Naive thymus-derived CD4-positive, alpha-beta T cell (primary cell): Measurements from ENCODE around the gene ICAM3. TPM values are rescaled to one million over a fixed set of nuclear protein-coding genes. Genes with fewer than 3 reads are reported as not detected.

ENCODE experiments used
- ATAC-seq: fragments of 150-1000 bp; cut with Tn5 transposase; 2 replicates; pipeline ENCODE4 v1.10.0; 2021; ENCODE audit warnings: mild to moderate bottlenecking, moderate library complexity
- CTCF ChIA-PET: fragments of 350-600 bp; sonication (Branson Sonifier 250); formaldehyde crosslinking; loops from one replicate; lab custom pipeline; 2021; ENCODE audit warnings: antibody characterized with exemption; lab: Charles Lee
- POLR2A ChIA-PET: fragments of 350-600 bp; sonication (Branson Sonifier 250); formaldehyde crosslinking; loops from one replicate; lab custom pipeline; 2021; ENCODE audit warnings: antibody characterized with exemption, inconsistent platforms; lab: Charles Lee
- DNase-seq, 9 donors: peaks; one replicate each; pipeline versions ENCODE4 v3.0.0 to v3.0.0-alpha.2; 2020 to 2022; ENCODE audit warnings: mixed read lengths in 1 of 9
- H3K27ac ChIP-seq: one replicate; pipeline ENCODE4 v1.7.0; 2013; ENCODE audit warnings: mild to moderate bottlenecking, low read depth, low read length, moderate library complexity
- H3K27me3 ChIP-seq, 2 donors: one replicate each; pipeline ENCODE4 v1.7.0; 2013; ENCODE audit warnings: low read length in 2 of 2, mild to moderate bottlenecking in 2 of 2, moderate library complexity in 2 of 2; ENCODE audit not compliant: control insufficient read depth in 2 of 2, insufficient read depth in 2 of 2
- H3K36me3 ChIP-seq, 3 experiments: 1 replicate in 2 of 3; 2 replicates in 1 of 3; pipeline ENCODE4 v1.7.0; 2013; ENCODE audit warnings: low read length in 3 of 3, mild to moderate bottlenecking in 3 of 3, moderate library complexity in 1 of 3; ENCODE audit not compliant: insufficient read depth in 3 of 3, control insufficient read depth in 2 of 3
- H3K4me1 ChIP-seq, 2 donors: one replicate each; pipeline ENCODE4 v1.7.0; 2013; ENCODE audit warnings: low read length in 2 of 2, mild to moderate bottlenecking in 2 of 2, moderate library complexity in 1 of 2; ENCODE audit not compliant: control insufficient read depth in 2 of 2, insufficient read depth in 2 of 2
- H3K4me3 ChIP-seq: 2 replicates; pipeline ENCODE4 v1.7.0; 2013; ENCODE audit warnings: mild to moderate bottlenecking, low read length
- H3K9me3 ChIP-seq, 3 experiments: 1 replicate in 2 of 3; 2 replicates in 1 of 3; pipeline ENCODE4 v1.7.0; 2013; ENCODE audit warnings: low read length in 3 of 3; ENCODE audit not compliant: control insufficient read depth in 2 of 3
- H3K27ac Mint-ChIP-seq, 9 donors: one replicate each; pipeline ENCODE4 v1.8.0; 2020 to 2022; ENCODE audit warnings: mixed read lengths in 9 of 9, mild to moderate bottlenecking in 8 of 9, moderate library complexity in 5 of 9, inconsistent platforms in 2 of 9
- H3K27me3 Mint-ChIP-seq, 5 donors: one replicate each; pipeline ENCODE4 v1.8.0; 2021 to 2022; ENCODE audit warnings: mixed read lengths in 5 of 5, mild to moderate bottlenecking in 1 of 5
- H3K36me3 Mint-ChIP-seq, 5 donors: one replicate each; pipeline ENCODE4 v1.8.0; 2020 to 2022; ENCODE audit warnings: mixed read lengths in 5 of 5, mild to moderate bottlenecking in 3 of 5, inconsistent platforms in 1 of 5
- H3K4me1 Mint-ChIP-seq, 7 donors: one replicate each; pipeline ENCODE4 v1.8.0; 2020 to 2022; ENCODE audit warnings: mixed read lengths in 7 of 7, mild to moderate bottlenecking in 3 of 7, inconsistent platforms in 1 of 7
- H3K4me3 Mint-ChIP-seq, 10 donors: one replicate each; pipeline ENCODE4 v1.8.0; 2020 to 2022; ENCODE audit warnings: mild to moderate bottlenecking in 10 of 10, mixed read lengths in 10 of 10, moderate library complexity in 6 of 10, inconsistent platforms in 2 of 10
- H3K9me3 Mint-ChIP-seq, 11 donors: one replicate each; pipeline ENCODE4 v1.8.0; 2020 to 2022; ENCODE audit warnings: mixed read lengths in 11 of 11, mild to moderate bottlenecking in 4 of 11, inconsistent platforms in 1 of 11, moderate library complexity in 1 of 11
- intact Hi-C, 2 donors: fragments of 100-400 bp; cut with micrococcal nuclease; formaldehyde crosslinking; loops; one replicate each; pipeline ENCODE4 v1.15.1; 2023
- polyA plus RNA-seq, 2 donors: library from polyadenylated mRNA; unstranded; fragments of 300-500 nt; fragmentation: Illumina TruSeq; gene quantifications; one replicate each; pipeline ENCODE4 v1.2.3, GENCODE V29; 2021
- total RNA-seq, 6 experiments: library from RNA in 5 of 6; stranded (reverse) in 5 of 6; gene quantifications; 1 replicate in 5 of 6; 2 replicates in 1 of 6; pipeline ENCODE4 v1.2.3 and lab custom pipeline; 2021 to 2026

Gene ICAM3
- total and polyA plus RNA-seq, 7 experiments from 2014 or later: 165 to 244 (median 195) TPM

- Histone ChIP-seq H3K9me3 (no peaks in the 10 kb centered on the region), H3K4me1 (peaks cover 6 to 13% of the 10 kb centered on the region in 2 donors), H3K36me3 (peaks cover 3 to 81% (median 7%) of the 10 kb centered on the region in 3 experiments), H3K27ac (no peak overlapping the region), H3K4me3 (no peak overlapping the region), H3K27me3 (no peaks in the 10 kb centered on the region)
- Mint-ChIP-seq H3K4me3 (no peak overlapping the region), H3K9me3 (peaks cover 0 to 3% (median 0%) of the 10 kb centered on the region in 11 donors), H3K27me3 (no peaks in the 10 kb centered on the region), H3K4me1 (peaks cover 13 to 27% (median 16%) of the 10 kb centered on the region in 7 donors), H3K36me3 (peaks cover 5 to 14% (median 11%) of the 10 kb centered on the region in 5 donors), H3K27ac (peak overlapping the region in 2 of 9 donors; percentile 14 to 41)
- CTCF ChIA-PET: interaction anchor here (0.8 kb wide), 1 partner anchor 10 kb away, joined by 3 read pairs; no protein-coding TSS in a partner anchor
- POLR2A ChIA-PET: interaction anchor here (0.6 kb wide), 2 partner anchors 16 to 307 kb away, joined by 3 to 7 read pairs; no protein-coding TSS in a partner anchor
- ATAC-seq (no peak), DNase-seq (no peak)
- intact Hi-C loops: no loop called here
Observed at GRCh38 chr19:10318807-10319682, 20.4 kb downstream of the ICAM3 start.

GRCh38 chr19:10317857-10318462 lies 21.5 kb downstream of the ICAM3 start:
- H3K27me3 Mint-ChIP-seq: no peaks in the 10 kb centered on the region
- no peaks in the 10 kb centered on the region for H3K9me3 ChIP-seq
- DNase-seq: no peak
- H3K36me3 Mint-ChIP-seq: peaks cover 5 to 16% (median 13%) of the 10 kb centered on the region in 5 donors
- POLR2A ChIA-PET: interaction anchor here (0.6 kb wide), 1 partner anchor 308 kb away, joined by 7 read pairs; no protein-coding TSS in a partner anchor
- no peaks in the 10 kb centered on the region for H3K27me3 ChIP-seq
- H3K4me1 Mint-ChIP-seq: peaks cover 13 to 27% (median 16%) of the 10 kb centered on the region in 7 donors
- peaks cover 0 to 3% (median 0%) of the 10 kb centered on the region in 11 donors for H3K9me3 Mint-ChIP-seq
- H3K27ac Mint-ChIP-seq: peak overlapping the region in 2 of 9 donors; percentile 25 to 33
- peaks cover 3 to 70% (median 7%) of the 10 kb centered on the region in 3 experiments for H3K36me3 ChIP-seq
- no peak overlapping the region for H3K4me3 Mint-ChIP-seq
- H3K27ac ChIP-seq: no peak overlapping the region
- no peak for ATAC-seq
- no peak overlapping the region for H3K4me3 ChIP-seq
- peaks cover 6 to 13% of the 10 kb centered on the region in 2 donors for H3K4me1 ChIP-seq
- intact Hi-C loops: loop anchor here (2.0 kb wide), 2 partner anchors 15 to 63 kb away; partner anchors contain the start of genes RAVER1 (in 1 of the 2) and TYK2 (in 1 of the 2)
- CTCF ChIA-PET: interaction anchor here (0.8 kb wide), 1 partner anchor 11 kb away, joined by 3 read pairs; no protein-coding TSS in a partner anchor

GRCh38 chr19:10317045-10317856 lies 22.2 kb downstream of the ICAM3 start:
- Histone ChIP-seq H3K9me3 (no peaks in the 10 kb centered on the region), H3K4me3 (no peak overlapping the region), H3K27ac (no peak overlapping the region), H3K36me3 (peaks cover 3 to 63% (median 7%) of the 10 kb centered on the region in 3 experiments), H3K27me3 (no peaks in the 10 kb centered on the region), H3K4me1 (peaks cover 6 to 13% of the 10 kb centered on the region in 2 donors)
- CTCF ChIA-PET: interaction anchor here (1.2 kb wide), 1 partner anchor 28 kb away, joined by 3 read pairs; the partner anchor contains the start of gene ICAM5
- H3K36me3 Mint-ChIP-seq: peaks cover 5 to 16% (median 13%) of the 10 kb centered on the region in 5 donors
- POLR2A ChIA-PET: interaction anchor here (1.2 kb wide), 1 partner anchor 19 kb away, joined by 6 read pairs; no protein-coding TSS in a partner anchor
- peak overlapping the region in 2 of 9 donors; percentile 25 to 30 for H3K27ac Mint-ChIP-seq
- no peak for DNase-seq
- peaks cover 0 to 3% (median 0%) of the 10 kb centered on the region in 11 donors for H3K9me3 Mint-ChIP-seq
- H3K4me3 Mint-ChIP-seq: peak overlapping the region in 4 of 10 donors; percentile 4 to 53 (median 12)
- H3K4me1 Mint-ChIP-seq: peaks cover 13 to 27% (median 16%) of the 10 kb centered on the region in 7 donors
- no peaks in the 10 kb centered on the region for H3K27me3 Mint-ChIP-seq
- intact Hi-C loops: loop anchor here (2.0 kb wide), 2 partner anchors 16 to 64 kb away; partner anchors contain the start of genes RAVER1 (in 1 of the 2) and TYK2 (in 1 of the 2)
- ATAC-seq: no peak

- ATAC-seq (no peak), DNase-seq (no peak)
- peaks cover 3 to 55% (median 7%) of the 10 kb centered on the region in 3 experiments for H3K36me3 ChIP-seq
- H3K27ac Mint-ChIP-seq: peak overlapping the region; percentile 35 to 95 (median 81)
- peak overlapping the region; percentile 70 for H3K27ac ChIP-seq
- H3K36me3 Mint-ChIP-seq: peaks cover 0 to 11% (median 8%) of the 10 kb centered on the region in 5 donors
- peaks cover 6 to 13% of the 10 kb centered on the region in 2 donors for H3K4me1 ChIP-seq
- CTCF ChIA-PET: interaction anchor here (1.2 kb wide), 1 partner anchor 27 kb away, joined by 3 read pairs; the partner anchor contains the start of gene ICAM5
- H3K9me3 ChIP-seq: no peaks in the 10 kb centered on the region
- peaks cover 0 to 3% (median 0%) of the 10 kb centered on the region in 11 donors for H3K9me3 Mint-ChIP-seq
- POLR2A ChIA-PET: interaction anchor here (0.8 to 1.4 kb wide), 3 partner anchors 20 to 64 kb away, joined by 3 to 6 read pairs (median 5); partner anchors contain the start of genes ICAM1 and TYK2
- peak overlapping the region; percentile 86 for H3K4me3 ChIP-seq
- peak overlapping the region; percentile 66 to 94 (median 90) for H3K4me3 Mint-ChIP-seq
- intact Hi-C loops: loop anchor here (2.0 kb wide), 2 partner anchors 16 to 64 kb away; partner anchors contain the start of genes RAVER1 (in 1 of the 2) and TYK2 (in 1 of the 2)
- H3K27me3 ChIP-seq: no peaks in the 10 kb centered on the region
- peaks cover 13 to 23% (median 16%) of the 10 kb centered on the region in 7 donors for H3K4me1 Mint-ChIP-seq
- no peaks in the 10 kb centered on the region for H3K27me3 Mint-ChIP-seq
Observed at GRCh38 chr19:10316229-10317044, 23.0 kb downstream of the ICAM3 start.
